Aorta (tissue), 5 donors: ENCODE measurements around the gene PLG. TPM values are rescaled to one million over a fixed set of nuclear protein-coding genes. Genes with fewer than 3 reads are reported as not detected.
"Not testable (repeated sequence)": the region's sequence is repeated elsewhere in the genome, so short reads cannot be mapped to it uniquely, and the experiment has no call there.

Source experiments
- ATAC-seq: fragments of 200-7000 bp; cut with Tn5 transposase; one replicate; pipeline ENCODE4 v1.9.1; 2022; ENCODE audit warnings: moderate library complexity; ENCODE audit not compliant: low FRiP score
- DNase-seq, 2 donors: peaks; one replicate each; pipeline ENCODE4 v3.0.0-alpha.2; 2020
- H3K27ac ChIP-seq, 2 donors: one replicate each; pipeline ENCODE4 v1.5.1; 2013; ENCODE audit warnings: low read length in 2 of 2, mild to moderate bottlenecking in 2 of 2, moderate library complexity in 2 of 2, control low read depth in 1 of 2, inconsistent platforms in 1 of 2, low read depth in 1 of 2
- H3K27me3 ChIP-seq, 2 donors: one replicate each; pipeline ENCODE4 v1.6.1; 2013; ENCODE audit warnings: control low read depth in 1 of 2, low read length in 1 of 2, mild to moderate bottlenecking in 1 of 2, moderate library complexity in 1 of 2; ENCODE audit not compliant: insufficient read depth in 2 of 2, control insufficient read depth in 1 of 2
- H3K36me3 ChIP-seq, 2 donors: one replicate each; pipeline ENCODE4 v1.6.1; 2013; ENCODE audit warnings: control low read depth in 1 of 2, low read length in 1 of 2, mild to moderate bottlenecking in 1 of 2; ENCODE audit not compliant: insufficient read depth in 2 of 2, control insufficient read depth in 1 of 2
- H3K4me1 ChIP-seq, 2 donors: one replicate each; pipeline ENCODE4 v1.6.1; 2013; ENCODE audit warnings: low read length in 2 of 2, control low read depth in 1 of 2, mild to moderate bottlenecking in 1 of 2, moderate library complexity in 1 of 2; ENCODE audit not compliant: insufficient read depth in 2 of 2, control insufficient read depth in 1 of 2
- H3K4me3 ChIP-seq, 2 donors: one replicate each; pipeline ENCODE4 v1.5.1; 2013; ENCODE audit warnings: low read length in 2 of 2, control low read depth in 1 of 2, mild to moderate bottlenecking in 1 of 2
- H3K9me3 ChIP-seq: one replicate; pipeline ENCODE4 v1.6.1; 2013; ENCODE audit warnings: mild to moderate bottlenecking, low read length; ENCODE audit not compliant: control insufficient read depth
- WGBS, 2 donors: extraction: QIAGEN DNeasy Blood & Tissue Kit; methylation state at CpG; one replicate each; pipeline ENCODE4 v1.1.7; 2013; 5-methylcytosine and 5-hydroxymethylcytosine counted together
- intact Hi-C, 2 donors: fragments of 100-400 bp; cut with DNase I; formaldehyde crosslinking; loops; one replicate each; pipeline versions ENCODE4 v1.14.2 to v1.15.0; 2022
- polyA plus RNA-seq, 2 donors: library from polyadenylated mRNA; stranded (reverse); fragments of 200-250 nt; gene quantifications; one replicate each; pipeline ENCODE4 v1.2.3, GENCODE V29; 2013
- total RNA-seq, 2 donors: library from RNA; stranded (reverse); fragmentation: NEBNext Ultra II Directional; extraction: Animal tissue kit (Norgen Biotek cat#: 25700); gene quantifications; one replicate each; pipeline ENCODE4 v1.2.1, GENCODE V29; 2021
- donor health status: healthy with polysubstance abuse.
- donor health status: Bipolar disorder and iron deficiency.
- donor health status: DM: no; HTN: no; CAD: no.
- donor health status: DM: no; HTN: no; CAD: no.
- donor health status: DM: yes; HTN: yes; CAD: no.

PLG gene
- total and polyA plus RNA-seq, 4 donors = 1.3 TPM; not detected in 3

DNA sequence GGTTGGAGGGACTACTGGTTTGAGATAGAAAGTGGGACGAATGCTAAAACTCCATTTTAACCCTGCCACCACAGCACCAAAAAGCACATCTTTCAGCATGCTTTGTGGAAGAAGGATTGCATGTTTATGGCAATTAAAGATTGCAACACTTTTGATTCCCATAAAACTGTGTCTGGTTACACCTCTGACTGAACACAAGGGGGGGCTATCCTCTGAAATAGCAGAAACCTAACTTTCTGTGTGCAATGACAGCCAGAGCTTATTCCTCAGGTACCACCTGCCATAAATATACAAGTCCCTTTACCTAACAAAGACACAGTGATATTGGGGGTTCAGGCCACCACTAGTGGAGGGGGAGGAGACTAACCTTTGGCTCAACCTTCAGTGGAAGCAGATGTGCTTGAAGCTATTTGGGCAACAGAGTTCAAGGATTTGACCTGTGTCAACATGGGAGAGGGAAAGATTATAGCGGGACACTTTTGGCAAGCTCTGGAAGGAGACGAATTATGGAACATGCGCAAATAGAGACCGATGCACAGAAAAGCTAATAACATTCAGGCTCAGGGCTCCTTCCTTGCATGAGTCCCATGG, 9.6 kb upstream of the PLG start:
- intact Hi-C loops = no loop called here
- H3K4me3 ChIP-seq = no peak overlapping the region
- H3K27me3 ChIP-seq = no peaks in the 10 kb centered on the region
- WGBS, 2 donors = 83 to 86% methylated on average over 5 of the region's 5 CpGs
- H3K27ac ChIP-seq = no peak overlapping the region
- no peak for DNase-seq
- H3K9me3 ChIP-seq = no peaks in the 10 kb centered on the region
- H3K4me1 ChIP-seq = no peaks in the 10 kb centered on the region
- no peaks in the 10 kb centered on the region for H3K36me3 ChIP-seq
- ATAC-seq = no peak

DNA sequence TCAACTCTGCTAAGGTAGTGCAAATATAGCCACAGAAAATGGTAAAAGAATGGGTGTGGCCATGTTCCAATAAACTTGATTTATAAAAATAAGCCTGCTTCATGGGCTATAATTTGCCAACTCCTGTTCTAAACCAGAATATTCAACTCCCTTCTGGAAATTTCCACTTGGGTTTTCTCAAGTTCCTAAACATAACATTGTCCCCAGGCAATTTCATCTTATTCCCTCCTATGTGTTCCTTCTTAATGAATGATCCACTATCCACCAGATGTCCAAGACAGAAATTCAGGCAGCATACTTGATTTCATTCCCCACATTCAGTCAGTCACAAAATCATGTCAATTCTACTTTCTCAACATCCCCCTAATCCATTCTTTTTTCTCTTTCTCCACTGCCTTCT, 7.0 kb upstream of the PLG start:
- H3K9me3 ChIP-seq, H3K4me3 ChIP-seq, H3K36me3 ChIP-seq, H3K27ac ChIP-seq, H3K4me1 ChIP-seq, ATAC-seq, H3K27me3 ChIP-seq, intact Hi-C loops, DNase-seq: not testable (repeated sequence)

DNA sequence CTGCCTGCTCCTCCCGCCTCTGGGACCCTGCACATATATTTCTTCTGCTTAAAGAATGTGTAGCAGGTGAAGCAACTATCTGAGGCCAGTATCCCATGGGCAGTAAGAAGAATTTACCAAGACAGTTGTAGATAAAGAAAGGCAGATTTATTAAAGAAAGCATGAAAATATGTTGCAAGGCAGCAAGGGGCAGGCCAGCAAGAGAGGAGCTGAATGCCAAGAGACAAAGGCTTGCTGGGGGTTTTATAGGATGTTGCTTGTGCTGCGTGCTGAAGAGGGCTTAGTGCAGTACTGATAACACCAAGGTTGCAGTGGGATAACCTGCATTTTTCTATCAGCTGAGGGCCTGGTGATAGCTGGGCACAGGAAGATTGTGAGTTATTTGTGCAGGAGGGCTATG, 6.4 kb upstream of the PLG start:
- not testable (repeated sequence) for DNase-seq

GRCh38 chr6:160696884-160697283, 5.2 kb upstream of the PLG start:
- H3K4me3 ChIP-seq, DNase-seq, H3K9me3 ChIP-seq, H3K4me1 ChIP-seq, H3K27ac ChIP-seq, ATAC-seq, H3K36me3 ChIP-seq, intact Hi-C loops, H3K27me3 ChIP-seq: not testable (repeated sequence)
- WGBS, 2 donors = 26 to 31% methylated on average over 3 of the region's 3 CpGs

More for the DNA sequence above, 6.4 kb upstream of the PLG start:
- H3K27me3 ChIP-seq, H3K4me1 ChIP-seq, H3K27ac ChIP-seq, H3K9me3 ChIP-seq, H3K36me3 ChIP-seq, ATAC-seq, intact Hi-C loops, H3K4me3 ChIP-seq: not testable (repeated sequence)
- WGBS, 2 donors = 66 to 73% methylated on average over 2 of the region's 2 CpGs

- intact Hi-C loops = no loop called here
- Histone ChIP-seq H3K9me3 (no peaks in the 10 kb centered on the region), H3K36me3 (no peaks in the 10 kb centered on the region), H3K27me3 (no peaks in the 10 kb centered on the region), H3K4me1 (no peaks in the 10 kb centered on the region), H3K4me3 (no peak overlapping the region), H3K27ac (no peak overlapping the region)
- DNase-seq = no peak
- WGBS, 2 donors = 81 to 85% methylated on average over 6 of the region's 6 CpGs
- ATAC-seq = no peak
Observed at GRCh38 chr6:160697826-160698225, 4.2 kb upstream of the PLG start.

- H3K4me3 ChIP-seq, DNase-seq, H3K27me3 ChIP-seq: not testable (repeated sequence)
Observed at GRCh38 chr6:160704688-160705087, 2.6 kb downstream of the PLG start.

DNA sequence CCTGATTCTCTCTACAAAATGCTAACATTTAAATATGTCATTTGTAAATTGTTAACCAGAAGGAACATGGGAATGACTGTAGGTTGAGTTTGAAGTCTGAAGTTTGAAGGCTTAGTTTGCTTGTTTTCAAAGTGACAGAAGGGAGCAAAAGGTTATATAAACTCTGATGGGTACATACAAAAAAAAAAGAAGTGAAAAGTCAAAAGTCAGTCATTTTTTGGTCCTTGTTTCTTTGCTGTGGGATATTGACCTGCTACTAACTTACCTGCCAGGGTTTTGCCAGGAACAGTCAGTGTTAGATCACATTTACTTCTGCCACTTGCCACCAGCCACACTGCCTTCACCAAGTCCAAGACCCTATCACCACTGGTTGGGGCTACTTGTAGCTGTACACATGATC, 6.9 kb downstream of the PLG start:
- H3K4me1 ChIP-seq, H3K4me3 ChIP-seq, DNase-seq, H3K36me3 ChIP-seq, intact Hi-C loops, H3K9me3 ChIP-seq, H3K27me3 ChIP-seq, H3K27ac ChIP-seq, ATAC-seq: not testable (repeated sequence)

More at GRCh38 chr6:160704688-160705087, 2.6 kb downstream of the PLG start:
- ATAC-seq, H3K4me1 ChIP-seq, H3K9me3 ChIP-seq, intact Hi-C loops, H3K27ac ChIP-seq, H3K36me3 ChIP-seq: not testable (repeated sequence)
- WGBS, 2 donors = 86 to 89% methylated on average over 7 of the region's 7 CpGs

GRCh38 chr6:160714731-160715316, 12.8 kb downstream of the PLG start:
- WGBS, 2 donors = 20 to 38% methylated on average over 5 of the region's 5 CpGs
- Histone ChIP-seq H3K27ac (no peak overlapping the region), H3K27me3 (no peaks in the 10 kb centered on the region), H3K9me3 (no peaks in the 10 kb centered on the region), H3K36me3 (no peaks in the 10 kb centered on the region), H3K4me1 (no peaks in the 10 kb centered on the region), H3K4me3 (no peak overlapping the region)
- ATAC-seq = no peak
- DNase-seq = no peak
- intact Hi-C loops = no loop called here

DNA sequence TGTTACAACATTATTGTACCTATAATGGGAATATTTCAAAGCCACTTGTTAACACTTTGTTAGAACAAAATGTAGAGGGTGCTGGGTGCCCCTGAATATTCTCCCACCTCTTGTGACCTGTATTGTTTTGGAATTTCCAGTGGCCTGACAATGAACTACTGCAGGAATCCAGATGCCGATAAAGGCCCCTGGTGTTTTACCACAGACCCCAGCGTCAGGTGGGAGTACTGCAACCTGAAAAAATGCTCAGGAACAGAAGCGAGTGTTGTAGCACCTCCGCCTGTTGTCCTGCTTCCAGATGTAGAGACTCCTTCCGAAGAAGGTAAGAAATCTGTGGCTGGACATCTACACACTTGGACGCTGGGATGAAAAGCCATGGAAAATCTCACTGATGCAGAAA, 28.9 kb downstream of the PLG start:
- intact Hi-C loops = loop anchor here (5.0 to 10.0 kb wide), 3 partner anchors 204 to 641 kb away; no protein-coding TSS in a partner anchor

More for the DNA sequence above, 28.9 kb downstream of the PLG start:
- 40 to 46% methylated on average over 6 of the region's 6 CpGs for WGBS, 2 donors
- no peaks in the 10 kb centered on the region for H3K27me3 ChIP-seq
- no peak overlapping the region for H3K4me3 ChIP-seq
- ATAC-seq = no peak
- H3K9me3 ChIP-seq = no peaks in the 10 kb centered on the region
- H3K4me1 ChIP-seq = no peaks in the 10 kb centered on the region
- H3K36me3 ChIP-seq = no peaks in the 10 kb centered on the region
- H3K27ac ChIP-seq = no peak overlapping the region
- DNase-seq = no peak
